ENCODE results near the gene DLL4.

Gene DLL4

DNA sequence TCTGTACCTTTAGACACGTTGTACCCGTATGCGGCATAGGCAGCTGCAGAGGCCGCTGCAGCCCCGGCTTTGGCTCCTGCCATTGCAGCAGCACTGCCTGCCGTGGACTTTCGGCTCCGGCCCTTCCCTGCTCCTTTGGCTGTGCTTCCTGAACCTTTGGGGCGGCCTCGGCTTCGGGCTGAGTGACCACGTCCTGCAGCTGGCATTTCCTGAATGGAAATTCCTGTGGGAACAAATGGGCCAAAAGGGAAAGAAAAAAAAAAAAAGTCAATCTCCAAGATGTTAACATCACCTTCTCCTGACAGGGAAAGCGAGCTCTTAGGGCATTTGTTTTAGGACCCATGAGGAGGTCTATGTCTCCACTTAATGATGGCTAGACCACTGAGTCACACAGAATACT is 53.7 kb downstream of the DLL4 start:
- TF ChIP-seq, protein P1, sequence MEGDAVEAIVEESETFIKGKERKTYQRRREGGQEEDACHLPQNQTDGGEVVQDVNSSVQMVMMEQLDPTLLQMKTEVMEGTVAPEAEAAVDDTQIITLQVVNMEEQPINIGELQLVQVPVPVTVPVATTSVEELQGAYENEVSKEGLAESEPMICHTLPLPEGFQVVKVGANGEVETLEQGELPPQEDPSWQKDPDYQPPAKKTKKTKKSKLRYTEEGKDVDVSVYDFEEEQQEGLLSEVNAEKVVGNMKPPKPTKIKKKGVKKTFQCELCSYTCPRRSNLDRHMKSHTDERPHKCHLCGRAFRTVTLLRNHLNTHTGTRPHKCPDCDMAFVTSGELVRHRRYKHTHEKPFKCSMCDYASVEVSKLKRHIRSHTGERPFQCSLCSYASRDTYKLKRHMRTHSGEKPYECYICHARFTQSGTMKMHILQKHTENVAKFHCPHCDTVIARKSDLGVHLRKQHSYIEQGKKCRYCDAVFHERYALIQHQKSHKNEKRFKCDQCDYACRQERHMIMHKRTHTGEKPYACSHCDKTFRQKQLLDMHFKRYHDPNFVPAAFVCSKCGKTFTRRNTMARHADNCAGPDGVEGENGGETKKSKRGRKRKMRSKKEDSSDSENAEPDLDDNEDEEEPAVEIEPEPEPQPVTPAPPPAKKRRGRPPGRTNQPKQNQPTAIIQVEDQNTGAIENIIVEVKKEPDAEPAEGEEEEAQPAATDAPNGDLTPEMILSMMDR (IDR thresholded peaks at IDR 0.05; ENCODE audit: low read depth, low read length, missing control alignments) = no peak
- no peak overlapping the region for H3K4me3 ChIP-seq (ENCODE audit: low read depth, low read length)
- DNase-seq (ENCODE audit: low read depth) = no peak

GRCh38 chr15:40984406-40984805 is 55.3 kb downstream of the DLL4 start:
- no peak for DNase-seq (ENCODE audit: low read depth)
- H3K4me3 ChIP-seq (ENCODE audit: low read depth, low read length) = no peak overlapping the region
- TF ChIP-seq, protein P1 (IDR thresholded peaks at IDR 0.05; ENCODE audit: low read depth, low read length, missing control alignments) = no peak

GRCh38 chr15:40984964-40985363 is 55.8 kb downstream of the DLL4 start:
- TF ChIP-seq, protein P1 (IDR thresholded peaks at IDR 0.05; ENCODE audit: low read depth, low read length, missing control alignments) = no peak
- H3K4me3 ChIP-seq (ENCODE audit: low read depth, low read length) = no peak overlapping the region
- DNase-seq (ENCODE audit: low read depth) = no peak

DNA sequence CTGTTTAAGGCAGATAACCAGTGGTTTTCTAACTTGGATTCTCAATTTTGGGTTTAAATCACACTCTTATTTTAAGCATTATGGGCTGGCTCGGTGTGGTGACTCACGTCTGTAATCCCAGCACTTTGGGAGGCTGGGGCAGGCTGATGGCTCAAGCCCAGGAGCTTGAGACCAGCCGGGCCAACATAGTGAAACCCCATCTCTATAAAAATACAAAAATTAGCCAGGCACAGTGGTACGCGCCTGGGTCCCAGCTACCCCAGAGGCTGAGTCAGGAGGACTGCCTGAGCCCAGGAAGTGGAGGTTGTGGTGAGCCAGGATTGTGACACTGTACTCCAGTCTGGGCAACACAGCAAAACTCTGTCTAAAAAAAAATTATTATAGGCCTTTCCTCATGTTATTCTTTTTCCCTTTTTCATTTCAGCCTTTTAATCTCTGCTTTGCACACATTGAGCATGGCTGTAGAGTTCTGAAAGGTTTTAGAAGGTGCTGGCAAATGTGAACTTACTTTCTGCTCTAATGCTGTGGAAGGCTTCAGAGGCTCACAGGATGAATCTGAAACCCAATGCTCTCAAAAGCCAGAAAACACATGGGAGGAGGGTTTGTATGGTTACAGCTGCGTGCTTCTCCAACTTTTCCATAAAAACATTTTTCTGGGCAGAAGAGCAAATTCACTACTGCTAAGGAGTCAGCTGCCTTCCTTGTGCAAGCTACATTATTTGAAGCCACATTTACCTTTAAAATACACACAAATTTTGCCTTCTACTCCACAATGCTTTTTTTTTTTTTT is 56.6 kb downstream of the DLL4 start:
- no peak overlapping the region for H3K4me3 ChIP-seq (ENCODE audit: low read depth, low read length)
- TF ChIP-seq, protein P1 (IDR thresholded peaks at IDR 0.05; ENCODE audit: low read depth, low read length, missing control alignments) = no peak
- DNase-seq (ENCODE audit: low read depth) = no peak

GRCh38 chr15:40986820-40987219 is 57.7 kb downstream of the DLL4 start:
- DNase-seq (ENCODE audit: low read depth) = no peak
- no peak overlapping the region for H3K4me3 ChIP-seq (ENCODE audit: low read depth, low read length)
- TF ChIP-seq, protein P1 (IDR thresholded peaks at IDR 0.05; ENCODE audit: low read depth, low read length, missing control alignments) = no peak

GRCh38 chr15:40988156-40988555 is 59.0 kb downstream of the DLL4 start:
- no peak for DNase-seq (ENCODE audit: low read depth)
- no peak overlapping the region for H3K4me3 ChIP-seq (ENCODE audit: low read depth, low read length)
- TF ChIP-seq, protein P1 (IDR thresholded peaks at IDR 0.05; ENCODE audit: low read depth, low read length, missing control alignments) = no peak

All from GM12864 (cell line).